Testis (tissue), 3 donors: ENCODE data around the gene TNNT2. TPM values are rescaled to one million over a fixed set of nuclear protein-coding genes. Genes with fewer than 3 reads are reported as not detected.

Experiments
- DNase-seq: peaks from one replicate; pipeline ENCODE4 v3.0.0-alpha.2; 2019
- H3K27ac ChIP-seq, 2 donors: fragments of 200-600 bp; sonication (generic); one replicate each; pipeline ENCODE4 v1.5.1; 2019
- H3K27me3 ChIP-seq: fragments of 200-600 bp; sonication (generic); one replicate; pipeline ENCODE4 v1.5.1; 2019
- H3K36me3 ChIP-seq: fragments of 200-600 bp; sonication (generic); one replicate; pipeline ENCODE4 v1.5.1; 2017; ENCODE audit warnings: low read depth; ENCODE audit errors: missing control alignments
- H3K4me1 ChIP-seq: fragments of 200-600 bp; sonication (generic); one replicate; pipeline ENCODE4 v1.5.1; 2019
- H3K4me3 ChIP-seq, 2 donors: fragments of 200-600 bp; sonication (generic); one replicate each; pipeline ENCODE4 v1.5.1; 2017 to 2019
- H3K9me3 ChIP-seq: fragments of 200-600 bp; sonication (generic); one replicate; pipeline ENCODE4 v1.5.1; 2017
- POLR2A ChIP-seq: fragments of 450-650 bp; IDR thresholded peaks from one replicate; pipeline ENCODE4 v1.6.1; 2017; ENCODE audit warnings: antibody characterized with exemption, mild to moderate bottlenecking, moderate library complexity
- WGBS, 2 donors: methylation state at CpG; one replicate each; pipeline ENCODE4 v1.1.5; 2018; 5-methylcytosine and 5-hydroxymethylcytosine counted together
- intact Hi-C: fragments of 100-400 bp; cut with DNase I; formaldehyde crosslinking; loops from one replicate; pipeline ENCODE4 v1.15.1; 2023; ENCODE audit warnings: low total_unique reads
- polyA plus RNA-seq: library from polyadenylated mRNA; stranded (reverse); fragments of 350-450 nt; fragmentation: Illumina TruSeq; extraction: RNeasy Lipid Tissue Mini Kit (QIAGEN cat#74804); gene quantifications from one replicate; pipeline ENCODE4 v1.2.3, GENCODE V29; 2014; ENCODE audit warnings: low read depth, low replicate concordance; ENCODE audit not compliant: insufficient read depth
- total RNA-seq, 2 donors: library from RNA; depleted of rRNA; stranded (reverse); fragments of >200 nt; gene quantifications; one replicate each; pipeline ENCODE4 v1.2.3, GENCODE V29; 2016
- TF ChIP-seq, protein P1 (sequence below), 3 experiments: fragments of 450-650 bp in 2 of 3; fragments of 200-600 bp in 1 of 3; sonication (generic) in 1 of 3; IDR thresholded peaks; one replicate each; pipeline ENCODE4 v1.5.1; 2016 to 2019; ENCODE audit warnings: antibody characterized with exemption in 3 of 3, mild to moderate bottlenecking in 2 of 3, moderate library complexity in 1 of 3

TNNT2 gene
- total and polyA plus RNA-seq, 3 donors from 2014 or later = 0.79 to 2.7 (median 1.1) TPM

DNA sequence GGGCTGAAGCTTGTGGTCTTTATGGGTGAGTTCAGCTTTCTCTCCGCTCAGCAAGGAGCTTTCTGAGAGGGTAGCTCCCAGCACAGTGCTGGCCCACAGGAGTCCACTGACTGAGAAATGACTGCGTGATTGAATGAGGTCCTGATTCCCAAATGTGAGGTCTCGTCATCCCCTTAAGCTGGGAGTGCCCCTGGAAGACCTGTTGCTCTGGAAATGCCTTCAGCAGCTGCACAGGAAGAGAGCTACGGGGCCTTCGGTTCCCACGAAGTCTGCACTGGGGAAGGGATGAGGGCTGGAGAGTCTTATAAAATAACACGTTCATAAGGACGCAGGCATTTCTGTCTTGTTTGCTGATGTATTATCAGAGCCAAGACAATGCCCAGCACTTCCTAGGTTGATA, 14.0 kb downstream of the TNNT2 start:
- Histone ChIP-seq H3K27me3 (no peaks in the 10 kb centered on the region), H3K4me1 (no peaks in the 10 kb centered on the region), H3K9me3 (no peaks in the 10 kb centered on the region), H3K27ac (no peak overlapping the region), H3K4me3 (no peak overlapping the region), H3K36me3 (no peaks in the 10 kb centered on the region)
- DNase-seq = no peak
- intact Hi-C loops = loop anchor here (10.0 kb wide), 1 partner anchor 109 kb away; no protein-coding TSS in a partner anchor
- TF ChIP-seq, protein P1, sequence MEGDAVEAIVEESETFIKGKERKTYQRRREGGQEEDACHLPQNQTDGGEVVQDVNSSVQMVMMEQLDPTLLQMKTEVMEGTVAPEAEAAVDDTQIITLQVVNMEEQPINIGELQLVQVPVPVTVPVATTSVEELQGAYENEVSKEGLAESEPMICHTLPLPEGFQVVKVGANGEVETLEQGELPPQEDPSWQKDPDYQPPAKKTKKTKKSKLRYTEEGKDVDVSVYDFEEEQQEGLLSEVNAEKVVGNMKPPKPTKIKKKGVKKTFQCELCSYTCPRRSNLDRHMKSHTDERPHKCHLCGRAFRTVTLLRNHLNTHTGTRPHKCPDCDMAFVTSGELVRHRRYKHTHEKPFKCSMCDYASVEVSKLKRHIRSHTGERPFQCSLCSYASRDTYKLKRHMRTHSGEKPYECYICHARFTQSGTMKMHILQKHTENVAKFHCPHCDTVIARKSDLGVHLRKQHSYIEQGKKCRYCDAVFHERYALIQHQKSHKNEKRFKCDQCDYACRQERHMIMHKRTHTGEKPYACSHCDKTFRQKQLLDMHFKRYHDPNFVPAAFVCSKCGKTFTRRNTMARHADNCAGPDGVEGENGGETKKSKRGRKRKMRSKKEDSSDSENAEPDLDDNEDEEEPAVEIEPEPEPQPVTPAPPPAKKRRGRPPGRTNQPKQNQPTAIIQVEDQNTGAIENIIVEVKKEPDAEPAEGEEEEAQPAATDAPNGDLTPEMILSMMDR (IDR thresholded peaks at IDR 0.05) = no peak
- no peak for TF ChIP-seq POLR2A
- 85 to 88% methylated on average over 8 of the region's 8 CpGs for WGBS, 2 donors

DNA sequence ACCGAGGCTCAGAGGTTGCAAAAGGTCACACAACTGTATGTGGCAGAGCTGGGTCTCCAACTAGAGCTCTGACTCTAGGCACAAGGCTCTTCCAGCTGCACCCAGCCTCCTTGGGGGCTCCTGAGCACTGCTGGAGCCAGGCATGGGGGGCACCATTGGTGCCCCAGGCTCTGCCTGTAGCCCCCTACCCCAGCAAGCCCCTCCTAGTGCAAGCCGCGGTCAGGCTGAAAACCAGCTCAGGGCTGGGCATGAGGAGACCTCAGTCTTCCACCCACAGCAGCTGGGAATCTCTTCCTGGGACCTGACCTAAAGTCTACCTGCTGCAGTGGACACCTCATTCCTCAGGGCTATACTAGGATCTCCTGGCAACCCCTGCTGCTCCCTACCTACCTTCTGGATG, 14.6 kb downstream of the TNNT2 start:
- no peaks in the 10 kb centered on the region for H3K36me3 ChIP-seq
- H3K4me1 ChIP-seq = no peaks in the 10 kb centered on the region
- 88 to 90% methylated on average over 1 to 3 of the region's 3 CpGs for WGBS, 2 donors
- TF ChIP-seq, protein P1 (IDR thresholded peaks at IDR 0.05) = no peak
- TF ChIP-seq POLR2A = no peak
- H3K4me3 ChIP-seq = no peak overlapping the region
- DNase-seq = no peak
- intact Hi-C loops = loop anchor here (10.0 kb wide), 1 partner anchor 108 kb away; no protein-coding TSS in a partner anchor
- H3K9me3 ChIP-seq = no peaks in the 10 kb centered on the region
- H3K27me3 ChIP-seq = no peaks in the 10 kb centered on the region
- no peak overlapping the region for H3K27ac ChIP-seq

DNA sequence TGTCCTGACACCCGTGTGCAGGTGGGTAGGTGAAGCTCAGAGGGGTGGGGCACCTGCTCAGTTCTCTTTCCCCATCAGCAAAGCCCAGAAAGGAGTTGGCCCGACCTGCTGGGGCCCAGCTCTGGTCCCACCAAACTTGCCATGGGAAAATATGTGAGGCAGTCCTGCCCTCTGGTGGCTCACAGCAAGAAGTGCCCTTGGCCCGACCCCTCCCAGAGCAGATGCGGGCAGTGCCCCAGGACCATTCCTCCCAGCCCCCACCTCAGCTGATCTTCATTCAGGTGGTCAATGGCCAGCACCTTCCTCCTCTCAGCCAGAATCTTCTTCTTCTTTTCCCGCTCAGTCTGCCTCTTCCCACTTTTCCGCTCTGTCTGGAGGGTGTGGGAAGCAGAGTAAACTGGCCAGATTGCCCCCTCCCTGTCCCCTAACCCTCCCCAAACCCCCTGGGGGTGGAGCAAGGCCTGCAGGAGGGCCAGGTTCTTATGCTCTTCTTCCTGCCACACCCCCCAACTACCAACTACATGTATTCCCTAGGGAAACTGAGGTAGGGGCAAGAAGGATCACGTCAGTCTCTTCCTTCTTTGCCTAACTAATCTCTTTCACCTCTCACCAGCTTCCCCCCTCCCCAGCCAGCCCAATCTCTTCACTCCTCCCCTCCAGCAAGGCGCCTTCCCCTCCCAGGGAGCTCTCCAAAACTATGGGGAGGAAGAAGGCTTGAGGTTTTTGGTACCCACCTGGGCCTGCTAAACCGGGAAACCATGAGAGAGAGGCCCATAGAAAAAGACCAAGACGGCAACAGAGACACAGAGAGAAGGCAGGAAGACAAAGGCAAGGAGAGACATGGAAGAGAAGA, 15.6 kb downstream of the TNNT2 start:
- H3K27me3 ChIP-seq = no peaks in the 10 kb centered on the region
- 63 to 66% methylated on average over 9 to 10 of the region's 10 CpGs for WGBS, 2 donors
- no peaks in the 10 kb centered on the region for H3K4me1 ChIP-seq
- H3K36me3 ChIP-seq = no peaks in the 10 kb centered on the region
- H3K9me3 ChIP-seq = no peaks in the 10 kb centered on the region
- peak; percentile 51 for DNase-seq
- H3K27ac ChIP-seq = no peak overlapping the region
- intact Hi-C loops = loop anchor here (10.0 kb wide), 1 partner anchor 107 kb away; no protein-coding TSS in a partner anchor
- H3K4me3 ChIP-seq = no peak overlapping the region
- TF ChIP-seq, protein P1 (IDR thresholded peaks at IDR 0.05) = peak; percentile 51 to 80 (median 74)
- no peak for TF ChIP-seq POLR2A

DNA sequence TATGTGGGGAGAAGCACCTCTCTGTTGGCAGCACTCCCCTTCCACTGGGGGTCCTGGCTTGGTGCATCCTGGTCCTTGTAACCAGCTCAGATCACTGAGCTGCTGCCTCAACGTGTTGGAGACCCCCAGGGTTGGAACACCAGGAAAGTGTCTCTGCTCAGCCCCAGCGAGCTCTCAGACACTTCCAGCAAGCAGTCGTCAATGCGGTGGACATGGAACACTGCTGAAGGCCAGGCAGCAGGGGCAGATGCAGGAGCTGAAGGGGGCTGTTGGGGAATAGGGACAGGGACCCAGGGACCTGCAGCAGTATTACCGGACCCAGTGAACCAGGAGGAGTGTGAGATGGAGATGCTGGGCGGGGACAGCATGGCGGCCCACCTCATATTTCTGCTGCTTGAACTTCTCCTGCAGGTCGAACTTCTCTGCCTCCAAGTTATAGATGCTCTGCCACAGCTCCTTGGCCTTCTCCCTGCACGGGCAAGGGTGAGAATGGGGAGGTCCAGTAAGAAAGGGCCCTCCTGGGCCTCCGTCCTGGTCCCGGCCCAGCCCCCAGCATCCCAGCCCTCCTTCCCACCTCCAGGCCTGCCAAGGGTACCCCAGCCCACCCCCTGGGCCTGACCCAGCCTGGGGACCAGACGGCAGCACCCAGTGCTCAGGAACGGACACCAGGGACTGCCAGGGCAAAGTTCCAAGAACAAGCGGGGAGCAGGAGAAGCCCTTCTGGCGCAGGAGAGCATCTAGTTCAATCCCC, 16.4 kb downstream of the TNNT2 start:
- Histone ChIP-seq H3K36me3 (no peaks in the 10 kb centered on the region), H3K4me3 (no peak overlapping the region), H3K4me1 (no peaks in the 10 kb centered on the region), H3K27me3 (no peaks in the 10 kb centered on the region), H3K27ac (no peak overlapping the region), H3K9me3 (no peaks in the 10 kb centered on the region)
- no peak for TF ChIP-seq POLR2A
- TF ChIP-seq, protein P1 (IDR thresholded peaks at IDR 0.05) = no peak
- WGBS, 2 donors = 83 to 97% methylated on average over 8 to 15 of the region's 15 CpGs
- intact Hi-C loops = loop anchor here (10.0 kb wide), 1 partner anchor 106 kb away; no protein-coding TSS in a partner anchor
- DNase-seq = no peak
